Measurements from ENCODE around the gene BLM.
"Not testable (repeated sequence)": the region's sequence is repeated elsewhere in the genome, so short reads cannot be mapped to it uniquely, and the experiment has no call there.

- not testable (repeated sequence) for TF ChIP-seq CTCF (conservative IDR thresholded peaks at IDR 0.05; ENCODE audit: low read depth, low read length); POLR2A (IDR thresholded peaks at IDR 0.05; ENCODE audit: low read depth, low read length); SMC3 (IDR thresholded peaks at IDR 0.05; ENCODE audit: low read depth, low read length); MXI1 (IDR thresholded peaks at IDR 0.05; ENCODE audit: borderline replicate concordance, low read depth, low read length); RCOR1 (IDR thresholded peaks at IDR 0.05; ENCODE audit: insufficient replicate concordance, low read length); BHLHE40 (IDR thresholded peaks at IDR 0.05; ENCODE audit: low read depth, low read length)
These were observed 132.3 kb downstream of the BLM start for GRCh38 chr15:90849424-90849823.
